ENCODE data around the gene GTSE1.

Gene GTSE1

GRCh38 chr22:46326066-46326680, 29.5 kb downstream of the GTSE1 start:
- no peak overlapping the region for H3K14ac ChIP-seq (ENCODE audit: low read length in 2 of 2)
- no peak overlapping the region for H3K9ac ChIP-seq (ENCODE audit: low read length)
- 95% methylated on average over 23 of the region's 23 CpGs for WGBS
- peaks cover 31% of the 10 kb centered on the region for H3K79me1 ChIP-seq (replicated peaks; ENCODE audit: low read length, poor library complexity, severe bottlenecking)
- no peak overlapping the region for H3K4ac ChIP-seq (ENCODE audit: low read depth in 1 of 2, low read length in 2 of 2)
- H4K8ac ChIP-seq (ENCODE audit: low read length) = no peak overlapping the region
- DNase-seq = no peak
- H3K23ac ChIP-seq (ENCODE audit: low read length in 2 of 2) = no peak overlapping the region
- no peak overlapping the region for H3K4me2 ChIP-seq (ENCODE audit: low read length, poor library complexity, severe bottlenecking)
- H3K4me3 ChIP-seq (ENCODE audit: insufficient read depth in 1 of 2, low read depth in 1 of 2, low read length in 2 of 2) = no peak overlapping the region
- no peak overlapping the region for H2BK120ac ChIP-seq (ENCODE audit: low read depth, low read length)
- H2AK5ac ChIP-seq (ENCODE audit: low read length, severe bottlenecking) = no peak overlapping the region
- no peak overlapping the region for H2BK12ac ChIP-seq (ENCODE audit: low read length in 2 of 2)
- H3K4me1 ChIP-seq (ENCODE audit: control insufficient read depth, insufficient read depth, low read depth, low read length) = no peaks in the 10 kb centered on the region
- no peak overlapping the region for H3K18ac ChIP-seq (ENCODE audit: low read depth in 1 of 2, low read length in 2 of 2)
- no peak overlapping the region for H2BK15ac ChIP-seq (ENCODE audit: low read depth, poor library complexity, severe bottlenecking)
- H3K9me3 ChIP-seq (ENCODE audit: control insufficient read depth, low read length) = no peaks in the 10 kb centered on the region
- peaks cover 3 to 52% of the 10 kb centered on the region in 2 experiments for H3K36me3 ChIP-seq (ENCODE audit: control insufficient read depth in 1 of 2, insufficient read depth in 2 of 2, low read depth in 1 of 2, low read length in 2 of 2)
- H2AFZ ChIP-seq (ENCODE audit: low read depth, low read length) = no peak overlapping the region
- no peaks in the 10 kb centered on the region for H3K27me3 ChIP-seq (ENCODE audit: control insufficient read depth in 1 of 2, insufficient read depth in 1 of 2, low read length in 2 of 2)
- no peak overlapping the region for H4K91ac ChIP-seq (ENCODE audit: low read length)
- H3K27ac ChIP-seq (ENCODE audit: low read length, poor library complexity, severe bottlenecking) = no peak overlapping the region
- no peak overlapping the region for H2BK5ac ChIP-seq (ENCODE audit: low read depth, low read length, poor library complexity, severe bottlenecking)

GRCh38 chr22:46327691-46328465, 31.2 kb downstream of the GTSE1 start:
- H3K36me3 ChIP-seq (ENCODE audit: control insufficient read depth in 1 of 2, insufficient read depth in 2 of 2, low read depth in 1 of 2, low read length in 2 of 2) = peaks cover 3 to 58% of the 10 kb centered on the region in 2 experiments
- WGBS = 96% methylated on average over 12 of the region's 13 CpGs
- no peak overlapping the region for H3K4me2 ChIP-seq (ENCODE audit: low read length, poor library complexity, severe bottlenecking)
- H2AFZ ChIP-seq (ENCODE audit: low read depth, low read length) = no peak overlapping the region
- H3K27ac ChIP-seq (ENCODE audit: low read length, poor library complexity, severe bottlenecking) = no peak overlapping the region
- H3K79me1 ChIP-seq (replicated peaks; ENCODE audit: low read length, poor library complexity, severe bottlenecking) = peaks cover 22% of the 10 kb centered on the region
- no peak overlapping the region for H3K23ac ChIP-seq (ENCODE audit: low read length in 2 of 2)
- H2BK12ac ChIP-seq (ENCODE audit: low read length in 2 of 2) = no peak overlapping the region
- no peak overlapping the region for H3K14ac ChIP-seq (ENCODE audit: low read length in 2 of 2)
- H2BK120ac ChIP-seq (ENCODE audit: low read depth, low read length) = no peak overlapping the region
- H3K27me3 ChIP-seq (ENCODE audit: control insufficient read depth in 1 of 2, insufficient read depth in 1 of 2, low read length in 2 of 2) = no peaks in the 10 kb centered on the region
- peaks cover 3% of the 10 kb centered on the region for H3K4me1 ChIP-seq (ENCODE audit: control insufficient read depth, insufficient read depth, low read depth, low read length)
- no peak overlapping the region for H3K18ac ChIP-seq (ENCODE audit: low read depth in 1 of 2, low read length in 2 of 2)
- no peak overlapping the region for H3K4ac ChIP-seq (ENCODE audit: low read depth in 1 of 2, low read length in 2 of 2)
- H3K4me3 ChIP-seq (ENCODE audit: insufficient read depth in 1 of 2, low read depth in 1 of 2, low read length in 2 of 2) = no peak overlapping the region
- DNase-seq = no peak
- no peak overlapping the region for H4K91ac ChIP-seq (ENCODE audit: low read length)
- H2AK5ac ChIP-seq (ENCODE audit: low read length, severe bottlenecking) = no peak overlapping the region
- no peak overlapping the region for H2BK15ac ChIP-seq (ENCODE audit: low read depth, poor library complexity, severe bottlenecking)
- no peaks in the 10 kb centered on the region for H3K9me3 ChIP-seq (ENCODE audit: control insufficient read depth, low read length)
- no peak overlapping the region for H3K9ac ChIP-seq (ENCODE audit: low read length)
- no peak overlapping the region for H4K8ac ChIP-seq (ENCODE audit: low read length)
- no peak overlapping the region for H2BK5ac ChIP-seq (ENCODE audit: low read depth, low read length, poor library complexity, severe bottlenecking)

DNA sequence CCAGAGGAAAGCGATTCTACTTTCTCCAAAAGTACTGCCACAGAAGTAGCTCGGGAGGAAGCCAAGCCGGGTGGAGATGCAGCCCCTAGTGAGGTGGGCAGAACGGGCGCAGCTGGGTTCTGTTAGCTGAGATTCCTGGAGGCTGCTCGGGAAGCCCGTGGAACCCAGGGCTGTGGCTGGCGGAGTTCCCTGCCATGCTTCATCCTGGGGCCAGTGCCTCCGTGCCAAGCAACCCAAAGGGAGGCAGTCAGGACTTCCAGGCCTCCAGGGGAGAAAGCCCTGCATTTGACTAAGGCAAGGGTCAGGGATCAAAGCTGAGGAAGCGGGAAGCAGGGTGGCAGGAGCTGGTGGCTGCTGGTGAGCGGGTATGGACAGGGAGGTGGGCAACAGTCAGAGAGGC, 32.1 kb downstream of the GTSE1 start:
- Histone ChIP-seq H3K4me3 (ENCODE audit: insufficient read depth in 1 of 2, low read depth in 1 of 2, low read length in 2 of 2) (no peak overlapping the region), H3K27me3 (ENCODE audit: control insufficient read depth in 1 of 2, insufficient read depth in 1 of 2, low read length in 2 of 2) (no peaks in the 10 kb centered on the region), H4K8ac (ENCODE audit: low read length) (no peak overlapping the region), H2BK12ac (ENCODE audit: low read length in 2 of 2) (no peak overlapping the region), H3K4me2 (ENCODE audit: low read length, poor library complexity, severe bottlenecking) (no peak overlapping the region), H3K4me1 (ENCODE audit: control insufficient read depth, insufficient read depth, low read depth, low read length) (peaks cover 3% of the 10 kb centered on the region), H3K23ac (ENCODE audit: low read length in 2 of 2) (no peak overlapping the region), H3K36me3 (ENCODE audit: control insufficient read depth in 1 of 2, insufficient read depth in 2 of 2, low read depth in 1 of 2, low read length in 2 of 2) (peaks cover 3 to 51% of the 10 kb centered on the region in 2 experiments), H2AFZ (ENCODE audit: low read depth, low read length) (no peak overlapping the region), H3K9me3 (ENCODE audit: control insufficient read depth, low read length) (no peaks in the 10 kb centered on the region), H3K4ac (ENCODE audit: low read depth in 1 of 2, low read length in 2 of 2) (no peak overlapping the region), H2BK15ac (ENCODE audit: low read depth, poor library complexity, severe bottlenecking) (no peak overlapping the region), H4K91ac (ENCODE audit: low read length) (no peak overlapping the region), H3K9ac (ENCODE audit: low read length) (no peak overlapping the region), H2BK120ac (ENCODE audit: low read depth, low read length) (no peak overlapping the region), H2AK5ac (ENCODE audit: low read length, severe bottlenecking) (no peak overlapping the region), H2BK5ac (ENCODE audit: low read depth, low read length, poor library complexity, severe bottlenecking) (no peak overlapping the region), H3K14ac (ENCODE audit: low read length in 2 of 2) (no peak overlapping the region), H3K79me1 (replicated peaks; ENCODE audit: low read length, poor library complexity, severe bottlenecking) (peaks cover 18% of the 10 kb centered on the region), H3K18ac (ENCODE audit: low read depth in 1 of 2, low read length in 2 of 2) (no peak overlapping the region), H3K27ac (ENCODE audit: low read length, poor library complexity, severe bottlenecking) (no peak overlapping the region)
- DNase-seq = no peak
- WGBS = 95% methylated on average over 11 of the region's 11 CpGs

- no peak overlapping the region for H3K4ac ChIP-seq (ENCODE audit: low read depth in 1 of 2, low read length in 2 of 2)
- no peak overlapping the region for H2AFZ ChIP-seq (ENCODE audit: low read depth, low read length)
- peaks cover 14% of the 10 kb centered on the region for H3K79me1 ChIP-seq (replicated peaks; ENCODE audit: low read length, poor library complexity, severe bottlenecking)
- no peak overlapping the region for H4K8ac ChIP-seq (ENCODE audit: low read length)
- H3K36me3 ChIP-seq (ENCODE audit: control insufficient read depth in 1 of 2, insufficient read depth in 2 of 2, low read depth in 1 of 2, low read length in 2 of 2) = peaks cover 3 to 48% of the 10 kb centered on the region in 2 experiments
- no peak overlapping the region for H2AK5ac ChIP-seq (ENCODE audit: low read length, severe bottlenecking)
- H2BK15ac ChIP-seq (ENCODE audit: low read depth, poor library complexity, severe bottlenecking) = no peak overlapping the region
- no peak overlapping the region for H3K4me3 ChIP-seq (ENCODE audit: insufficient read depth in 1 of 2, low read depth in 1 of 2, low read length in 2 of 2)
- DNase-seq = no peak
- H3K23ac ChIP-seq (ENCODE audit: low read length in 2 of 2) = no peak overlapping the region
- H3K4me2 ChIP-seq (ENCODE audit: low read length, poor library complexity, severe bottlenecking) = no peak overlapping the region
- no peak overlapping the region for H3K27ac ChIP-seq (ENCODE audit: low read length, poor library complexity, severe bottlenecking)
- no peak overlapping the region for H2BK5ac ChIP-seq (ENCODE audit: low read depth, low read length, poor library complexity, severe bottlenecking)
- no peaks in the 10 kb centered on the region for H3K9me3 ChIP-seq (ENCODE audit: control insufficient read depth, low read length)
- no peak overlapping the region for H3K14ac ChIP-seq (ENCODE audit: low read length in 2 of 2)
- H3K27me3 ChIP-seq (ENCODE audit: control insufficient read depth in 1 of 2, insufficient read depth in 1 of 2, low read length in 2 of 2) = no peaks in the 10 kb centered on the region
- WGBS = 94% methylated on average over 8 of the region's 8 CpGs
- H2BK120ac ChIP-seq (ENCODE audit: low read depth, low read length) = no peak overlapping the region
- no peak overlapping the region for H4K91ac ChIP-seq (ENCODE audit: low read length)
- peaks cover 3% of the 10 kb centered on the region for H3K4me1 ChIP-seq (ENCODE audit: control insufficient read depth, insufficient read depth, low read depth, low read length)
- H3K18ac ChIP-seq (ENCODE audit: low read depth in 1 of 2, low read length in 2 of 2) = no peak overlapping the region
- no peak overlapping the region for H3K9ac ChIP-seq (ENCODE audit: low read length)
- H2BK12ac ChIP-seq (ENCODE audit: low read length in 2 of 2) = no peak overlapping the region
These were observed 32.9 kb downstream of the GTSE1 start for GRCh38 chr22:46329616-46330015.
